NCI-H2227 treated with DMSO at 0.1 percent for 48 hours (cell line): ENCODE results near the gene PIGB.
"Not testable (repeated sequence)": the region's sequence is repeated elsewhere in the genome, so short reads cannot be mapped to it uniquely, and the experiment has no call there.

Experiments used
- DNase-seq: peaks from one replicate; lab custom pipeline; 2025; lab: John Stamatoyannopoulos, UW

PIGB gene

GRCh38 chr15:55318588-55319494, at the start of gene PIGB, which contains the start of gene PIGBOS1:
Gene PIGB (plus strand): TSS chr15:55319222. CDS start chr15:55319251, 29 bp downstream.
Gene PIGBOS1 (minus strand): TSS chr15:55319123. CDS start chr15:55317792, 1,331 bp downstream.
- peak; percentile 79 for DNase-seq

GRCh38 chr15:55270291-55270690, 48.7 kb upstream of the PIGB start:
- no peak for DNase-seq

DNA sequence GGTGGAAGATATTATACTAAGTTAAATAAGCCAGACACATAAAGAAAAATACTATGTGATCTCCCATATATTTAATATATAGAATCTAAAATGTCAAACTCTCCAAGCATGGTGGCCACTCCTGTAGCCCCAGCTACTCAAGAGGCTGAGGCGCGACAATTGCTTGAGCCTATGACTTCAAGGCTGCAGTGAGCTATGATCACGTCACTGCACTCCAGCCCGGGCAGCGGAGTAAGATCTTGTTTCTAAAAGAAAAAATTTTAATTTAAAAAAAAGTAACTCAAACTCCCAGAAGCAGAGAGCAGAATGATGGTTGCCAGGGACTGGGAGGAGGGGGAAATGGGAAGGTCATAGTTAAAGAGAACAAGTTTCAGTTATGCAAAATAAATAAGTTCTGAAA, 42.7 kb upstream of the PIGB start:
- no peak for DNase-seq

DNA sequence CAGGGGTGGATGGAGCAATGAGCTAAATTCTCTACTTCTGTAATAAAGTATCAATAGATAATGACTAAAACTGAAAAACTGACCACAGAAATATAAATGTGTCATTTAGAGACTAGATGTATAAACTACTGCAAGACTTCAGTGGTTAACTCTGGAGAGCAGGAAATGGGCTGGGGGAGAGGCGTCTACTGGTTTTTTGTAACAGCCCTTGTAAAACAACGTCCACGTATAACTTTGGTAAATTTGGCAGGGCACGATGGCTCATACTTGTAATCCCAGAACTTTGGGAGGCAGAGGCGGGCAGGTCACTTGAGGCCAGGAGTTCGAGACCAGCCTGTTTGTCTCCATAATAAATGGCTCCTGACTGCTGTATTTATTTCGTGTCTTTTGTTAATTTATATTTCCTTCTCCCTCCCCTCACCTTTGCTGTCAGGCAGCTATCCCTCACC, 41.9 kb upstream of the PIGB start:
- DNase-seq: no peak

- DNase-seq: no peak
Measured at GRCh38 chr15:55277715-55278114, 41.3 kb upstream of the PIGB start.

GRCh38 chr15:55279100-55279745, 39.8 kb upstream of the PIGB start:
- DNase-seq: no peak

GRCh38 chr15:55279746-55280351, 39.2 kb upstream of the PIGB start:
- DNase-seq: no peak

GRCh38 chr15:55280589-55280988, 38.4 kb upstream of the PIGB start:
- DNase-seq: not testable (repeated sequence)

DNA sequence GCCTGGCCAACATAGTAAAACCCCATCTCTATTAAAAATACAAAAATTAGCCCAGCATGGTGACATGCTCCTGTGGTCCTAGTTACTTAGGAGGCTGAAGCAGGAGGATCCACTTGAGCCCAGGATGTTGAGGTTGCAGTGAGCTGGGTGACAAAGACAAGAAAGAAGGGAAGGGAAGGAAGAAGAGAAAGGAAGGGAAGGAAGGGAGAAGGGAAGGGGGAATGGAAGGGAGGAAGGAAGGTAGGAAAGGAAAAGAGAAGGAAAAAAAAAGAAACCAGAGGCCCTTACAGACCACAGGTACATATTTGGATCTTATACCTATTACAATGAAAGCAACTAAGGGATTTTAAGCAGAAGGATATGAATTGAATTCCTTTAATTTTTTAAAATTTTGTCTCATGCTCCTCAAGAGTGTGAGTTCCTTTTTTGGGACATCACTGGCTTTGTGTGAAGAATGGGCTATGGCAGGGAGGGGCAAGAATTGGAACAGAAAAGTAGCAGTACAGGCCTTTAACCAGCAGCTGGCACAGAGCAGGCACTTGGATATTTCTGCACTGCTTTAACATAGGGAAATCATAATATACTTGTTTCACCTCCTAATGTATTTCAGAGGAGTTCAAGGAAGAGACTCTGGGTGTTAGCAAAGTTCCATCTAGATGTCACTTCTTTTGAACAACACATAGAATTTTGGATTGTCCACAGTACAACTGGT, 37.3 kb upstream of the PIGB start:
- no peak for DNase-seq

DNA sequence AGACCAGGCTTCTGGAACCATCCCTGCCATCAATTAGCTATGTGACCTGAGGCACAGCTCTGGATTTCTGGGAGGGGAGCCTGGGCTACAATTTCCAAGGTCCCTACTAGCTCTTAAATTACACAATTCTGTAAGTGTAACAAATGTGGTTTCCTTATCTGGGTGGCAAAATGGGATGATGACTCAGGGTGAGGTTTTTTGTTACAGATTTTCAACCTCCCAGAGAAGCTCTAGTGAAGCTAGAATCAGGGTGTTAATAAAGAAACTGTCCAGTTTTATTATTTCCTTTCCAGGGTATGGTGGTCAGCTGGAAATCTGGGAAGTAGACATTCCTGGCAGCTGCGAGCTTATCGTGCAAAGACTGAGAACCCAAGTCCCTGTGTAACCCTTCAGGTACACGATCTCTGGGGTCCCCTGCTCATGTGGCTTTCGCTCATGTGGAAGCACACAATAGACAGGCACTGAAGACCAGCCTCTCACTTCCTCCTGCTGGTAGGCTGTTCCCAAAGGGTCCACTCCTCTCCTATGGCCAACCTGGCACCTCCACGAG, 36.7 kb upstream of the PIGB start:
- no peak for DNase-seq

- DNase-seq: no peak
Measured at GRCh38 chr15:55283379-55284147, 35.5 kb upstream of the PIGB start.

DNA sequence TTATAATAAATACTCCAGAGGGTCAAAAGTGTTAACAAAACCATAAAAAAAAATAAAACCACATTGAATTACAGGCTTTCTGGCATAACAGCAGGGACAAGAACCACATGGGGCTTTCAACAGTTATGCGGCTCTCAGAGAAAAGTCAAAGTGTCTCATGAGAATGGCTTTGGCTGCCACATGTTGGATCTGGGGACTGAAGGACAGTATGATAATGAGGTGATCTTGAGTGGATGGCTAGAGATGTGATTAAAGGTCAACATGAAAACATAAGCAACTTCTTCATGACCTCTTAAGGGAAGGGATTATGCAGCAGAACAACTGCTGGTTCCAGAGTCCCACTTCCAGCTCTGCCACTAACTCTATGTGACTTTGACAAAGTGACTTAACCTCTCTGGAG, 34.6 kb upstream of the PIGB start:
- no peak for DNase-seq

DNA sequence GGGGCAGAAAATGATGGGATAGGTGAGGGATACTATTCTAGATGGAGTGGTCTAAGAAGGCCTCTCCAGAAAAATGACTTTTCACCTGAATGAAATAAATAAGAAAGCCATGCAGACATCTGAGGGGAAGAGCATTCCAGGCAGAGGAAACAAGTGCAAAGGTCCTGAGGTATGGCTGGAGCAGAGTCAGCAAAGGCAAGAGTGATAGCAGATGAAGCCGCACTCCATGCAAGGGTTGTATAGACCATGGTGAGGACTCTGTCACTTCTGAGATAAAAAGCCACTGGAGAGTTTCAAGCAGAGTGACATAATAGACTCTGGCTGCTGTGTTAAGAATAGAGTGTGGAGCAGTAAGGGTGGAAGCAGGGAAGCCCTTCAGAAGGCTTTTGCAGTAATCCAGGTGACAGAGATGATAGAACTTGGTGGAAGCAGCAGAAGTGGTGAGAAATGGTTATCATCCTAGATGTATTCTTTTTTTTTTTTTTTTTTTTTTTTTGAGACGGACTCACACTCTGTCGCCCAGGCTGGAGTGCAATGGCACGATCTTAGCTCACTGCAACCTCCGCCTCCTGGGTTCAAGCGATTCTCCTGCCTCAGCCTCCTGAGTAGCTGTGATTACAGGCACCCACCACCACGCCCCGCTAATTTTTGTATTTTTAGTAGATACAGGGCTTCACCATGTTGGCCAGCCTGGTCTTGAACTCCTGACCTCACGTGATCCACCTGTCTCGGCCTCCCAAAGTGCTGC, 32.4 kb upstream of the PIGB start:
- DNase-seq: not testable (repeated sequence)

DNA sequence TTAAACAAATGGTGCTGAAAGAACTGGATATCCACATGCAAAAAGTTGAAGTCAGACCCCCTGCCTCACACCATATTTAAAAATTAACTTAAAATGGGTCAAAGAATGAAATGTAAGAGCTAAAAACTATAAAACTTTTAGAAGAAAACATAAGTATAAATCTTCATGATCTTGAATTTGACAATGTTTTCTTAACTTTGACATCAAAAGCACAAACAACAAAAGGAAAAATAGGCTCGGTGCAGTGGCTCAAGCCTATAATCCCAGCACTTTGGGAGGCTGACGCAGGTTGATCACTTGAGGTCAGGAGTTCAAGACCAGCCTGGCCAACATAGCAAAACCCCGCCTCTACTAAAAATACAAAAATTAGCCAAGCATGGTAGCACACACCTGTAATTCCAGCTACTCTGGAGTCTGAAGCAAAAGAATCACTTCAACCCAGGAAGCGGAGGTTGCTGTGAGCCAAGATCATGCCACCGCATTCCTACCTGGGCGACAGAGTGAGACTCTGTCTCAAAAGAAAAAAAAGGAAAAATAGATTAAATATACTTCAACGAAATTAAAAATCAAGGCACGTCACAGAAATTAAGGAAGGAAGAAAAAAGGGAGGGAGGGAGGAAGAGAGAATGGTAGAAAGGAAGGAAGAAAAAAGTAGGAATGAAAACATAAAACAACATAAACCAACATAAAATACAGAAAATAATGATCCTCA, 30.9 kb upstream of the PIGB start:
- no peak for DNase-seq

DNA sequence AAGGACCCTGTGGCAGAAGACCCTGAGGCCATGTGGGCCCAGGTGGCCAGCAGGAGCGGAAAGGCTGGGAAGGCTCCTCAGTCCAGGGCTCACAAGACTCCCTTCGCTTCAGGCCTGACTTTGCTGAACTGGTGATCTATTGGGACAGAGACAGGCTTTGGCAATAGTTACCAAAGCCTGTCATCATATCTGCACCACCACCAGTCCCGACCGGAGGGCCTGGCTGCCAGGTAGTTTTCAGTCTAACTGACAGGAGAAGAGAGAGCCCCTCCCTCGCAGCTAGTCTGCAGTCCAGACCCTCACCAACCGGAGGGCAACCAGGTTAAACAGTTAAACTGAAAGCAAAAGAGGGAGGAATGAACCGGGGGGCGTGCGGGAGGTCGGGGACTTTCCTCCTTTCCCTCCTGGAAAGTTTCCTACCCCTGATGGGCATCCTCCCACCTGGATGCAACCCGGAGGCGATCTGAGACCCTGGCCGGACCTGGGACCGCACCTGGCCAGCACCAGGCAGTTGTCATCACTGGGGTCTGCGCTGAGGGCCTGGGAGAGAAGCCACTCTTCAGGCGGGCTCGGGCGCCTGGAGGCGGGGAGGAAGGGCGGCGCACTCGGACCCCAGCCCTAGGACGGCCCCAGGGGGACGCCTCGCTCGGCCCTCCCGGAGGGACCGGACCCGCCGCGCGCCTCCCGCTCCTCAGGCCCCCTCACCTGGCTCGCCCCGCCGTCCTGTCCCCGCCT, 29.8 kb upstream of the PIGB start:
- DNase-seq: no peak

DNA sequence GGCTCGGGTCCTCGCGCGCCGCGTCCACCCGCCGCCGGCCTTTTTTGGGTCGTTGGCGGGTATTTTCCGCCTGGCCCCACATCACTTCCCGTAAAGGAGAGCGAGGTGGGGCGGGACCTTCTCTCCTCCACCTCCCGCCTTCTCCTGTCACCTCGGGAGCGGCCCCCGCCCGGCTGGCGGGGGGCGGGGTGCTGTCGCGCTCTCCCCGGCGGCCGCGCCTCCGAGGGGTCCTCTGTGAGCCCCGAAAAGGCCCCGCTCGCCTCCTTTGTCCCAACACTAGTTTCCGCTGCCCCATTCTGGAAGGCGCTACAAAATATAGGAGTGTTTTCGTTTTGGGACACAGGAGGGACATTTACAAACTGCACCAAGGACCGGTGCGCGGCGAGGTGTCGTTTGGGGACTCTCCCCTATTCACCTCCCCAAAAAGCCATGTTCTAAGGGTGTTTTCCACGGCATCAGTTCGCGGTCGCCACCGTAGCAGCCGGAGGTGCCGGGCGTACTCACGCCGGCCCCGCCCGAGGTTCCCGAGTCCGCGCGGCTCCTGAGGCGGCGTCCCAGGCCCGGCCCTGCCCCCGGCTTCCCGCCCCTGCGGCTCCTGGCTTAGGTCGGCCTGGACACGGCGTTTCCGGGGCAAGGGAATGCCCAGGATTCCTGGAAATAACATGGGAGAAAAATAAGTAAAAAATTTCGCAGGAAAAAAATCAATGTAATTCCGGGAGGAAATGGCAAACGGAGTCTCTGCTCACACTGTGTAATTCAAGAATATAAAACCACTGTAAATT, 29.1 kb upstream of the PIGB start, which contains the start of gene RAB27A:
RAB27A (minus strand) TSS at position 68 of the 782 bp plus-strand sequence. CDS start 54,879 bp downstream, outside the sequence.
- DNase-seq: peak; percentile 47

DNA sequence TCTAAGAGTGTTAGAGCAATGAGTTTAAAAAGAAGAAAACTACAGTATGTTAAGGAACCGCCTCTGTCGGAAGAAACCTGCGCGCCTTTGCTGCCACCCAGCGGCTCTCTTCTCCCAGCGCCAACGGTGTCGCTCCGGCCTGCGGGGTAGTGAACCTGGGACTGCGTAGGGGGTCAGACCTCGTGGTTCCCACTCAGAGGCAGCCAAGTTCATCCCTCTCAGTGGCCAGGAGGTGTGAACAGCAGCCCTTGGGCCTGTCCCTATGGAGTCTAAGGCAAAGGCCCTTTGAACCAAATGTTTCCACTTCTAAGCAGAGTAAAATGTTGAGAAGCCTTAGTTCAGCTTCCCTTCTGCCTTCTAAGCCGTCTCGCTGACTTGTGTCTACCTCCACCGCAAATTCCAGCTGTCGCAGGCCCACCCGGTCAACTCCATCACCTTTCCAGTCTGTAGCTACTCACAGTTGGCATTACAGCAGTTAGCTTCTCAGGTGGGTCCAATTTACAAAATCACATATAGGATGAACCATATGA, 28.4 kb upstream of the PIGB start:
- peak; percentile 74 for DNase-seq

DNA sequence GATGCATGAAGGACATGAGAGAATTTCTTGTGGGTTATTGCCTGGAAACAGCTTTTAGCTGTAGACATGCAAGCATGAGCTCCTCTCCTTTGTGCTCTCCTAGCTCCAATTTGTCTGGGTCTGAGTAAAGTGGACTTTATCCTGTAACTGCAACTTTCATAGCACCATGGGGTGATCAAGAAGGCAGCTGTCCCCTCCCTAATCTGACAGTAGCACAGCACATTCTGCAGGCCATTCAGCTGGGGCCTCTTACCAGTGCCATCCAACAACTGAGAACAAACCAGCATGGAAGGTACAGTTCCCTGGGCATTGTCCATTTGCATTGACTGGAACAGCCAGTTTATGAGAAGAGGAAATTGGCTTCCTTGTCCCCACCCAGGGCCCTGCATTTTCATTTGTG, 21.7 kb upstream of the PIGB start:
- DNase-seq: no peak
